K562 (cell line): ENCODE measurements around the gene XPA. TPM values are rescaled to one million over a fixed set of nuclear protein-coding genes. Genes with fewer than 3 reads are reported as not detected.

Source experiments
- ATAC-seq: fragments of 200-7000 bp; cut with Tn5 transposase; 3 replicates; pipeline ENCODE4 v1.9.1; 2020; ENCODE audit warnings: moderate library complexity
- BruUV-seq: library from RNA; stranded (reverse); fragments of 400-500 nt; replicated peaks from 2 replicates; lab custom pipeline; 2021; lab: Mats Ljungman, UMichigan
- CTCF ChIA-PET: fragments of 300-600 bp; formaldehyde crosslinking; extraction: SDS; loops from one replicate; lab custom pipeline; 2021; ENCODE audit warnings: low intra/inter-chr PET ratio; lab: Yijun Ruan, JAX
- POLR2A ChIA-PET: fragments of 300-600, 350-650 bp; sonication (Branson Sonifier 250); formaldehyde crosslinking; extraction: SDS; loops from one replicate; lab custom pipeline; 2021; ENCODE audit warnings: antibody characterized with exemption, inconsistent platforms; lab: Yijun Ruan, JAX
- DNase-seq, 4 experiments: peaks; one replicate each; pipeline versions ENCODE4 v3.0.0 to v3.0.0-alpha.2; 2011 to 2018; ENCODE audit warnings: low spot score in 3 of 4, mixed read lengths in 3 of 4; ENCODE audit errors: extremely low read depth in 1 of 4
- FAIRE-seq: peaks from 2 replicates; lab custom pipeline; 2011; peaks lifted over from hg19 to GRCh38; lab: Jason Lieb, UNC
- H2AFZ ChIP-seq: 2 replicates; pipeline ENCODE4 v1.6.0; 2011; ENCODE audit warnings: low read depth, low read length, control low read depth, inconsistent platforms
- H3K27ac ChIP-seq: fragments of 200-600 bp; 3 replicates; pipeline ENCODE4 v1.8.0; 2011; ENCODE audit warnings: low read depth, mild to moderate bottlenecking, control low read depth, inconsistent platforms, low read length, moderate library complexity, mixed read lengths; ENCODE audit errors: extremely low read depth
- H3K27me3 ChIP-seq, 2 experiments: fragments of 300-600 bp in 1 of 2; 2 replicates in 1 of 2; 3 replicates in 1 of 2; pipeline versions ENCODE4 v1.6.0 to v1.8.0; 2011; ENCODE audit warnings: inconsistent platforms in 2 of 2, low read length in 2 of 2, mild to moderate bottlenecking in 1 of 2, mixed read lengths in 1 of 2, moderate library complexity in 1 of 2; ENCODE audit not compliant: control insufficient read depth in 2 of 2, insufficient read depth in 2 of 2
- H3K36me3 ChIP-seq: fragments of 300-600 bp; 3 replicates; pipeline ENCODE4 v1.8.0; 2011; ENCODE audit warnings: mild to moderate bottlenecking, low read length, inconsistent platforms; ENCODE audit not compliant: control insufficient read depth, insufficient read depth
- H3K4me1 ChIP-seq, 2 experiments: fragments of 200-600 bp in 1 of 2; replicated peaks in 1 of 2; 2 replicates in 1 of 2; 3 replicates in 1 of 2; pipeline versions ENCODE4 v1.5.1 to v1.8.0; 2011; ENCODE audit warnings: inconsistent platforms in 2 of 2, low read length in 2 of 2, mild to moderate bottlenecking in 1 of 2, mixed read lengths in 1 of 2, moderate library complexity in 1 of 2; ENCODE audit not compliant: control insufficient read depth in 2 of 2, insufficient read depth in 2 of 2
- H3K4me2 ChIP-seq: 2 replicates; pipeline ENCODE4 v1.6.1; 2011; ENCODE audit warnings: low read length, control low read depth, inconsistent platforms, mixed read lengths; ENCODE audit not compliant: insufficient read depth
- H3K4me3 ChIP-seq: fragments of 200-600 bp; sonication (generic), shearing (Covaris generic); 2 replicates; pipeline ENCODE4 v1.5.1; 2016; ENCODE audit warnings: control low read depth, inconsistent platforms
- H3K79me2 ChIP-seq: fragments of 200-600 bp; 3 replicates; pipeline ENCODE4 v1.8.0; 2011; ENCODE audit warnings: low read length, inconsistent platforms; ENCODE audit not compliant: control insufficient read depth, insufficient read depth
- H3K9ac ChIP-seq, 2 experiments: 2 replicates each; pipeline versions ENCODE4 v1.6.0 to v1.6.1; 2011; ENCODE audit warnings: low read depth in 2 of 2, low read length in 2 of 2, control low read depth in 1 of 2, inconsistent platforms in 1 of 2, mild to moderate bottlenecking in 1 of 2, mixed read lengths in 1 of 2; ENCODE audit not compliant: insufficient read depth in 1 of 2
- H3K9me1 ChIP-seq: one replicate; pipeline ENCODE4 v1.6.0; 2011; ENCODE audit warnings: inconsistent platforms, mild to moderate bottlenecking, low read length, moderate library complexity; ENCODE audit not compliant: control insufficient read depth, insufficient read depth
- H3K9me3 ChIP-seq: replicated peaks from 2 replicates; pipeline ENCODE4 v1.5.1; 2011; ENCODE audit warnings: low read depth, low read length, inconsistent platforms; ENCODE audit not compliant: control insufficient read depth, insufficient read depth
- H4K20me1 ChIP-seq: replicated peaks from 2 replicates; pipeline ENCODE4 v1.6.1; 2011; ENCODE audit warnings: low read length, inconsistent platforms, mixed read lengths; ENCODE audit not compliant: control insufficient read depth, insufficient read depth
- DPF2 ChIP-seq: fragments of 450-650 bp; IDR thresholded peaks from 2 replicates; pipeline ENCODE4 v1.6.1; 2016
- FOSL1 ChIP-seq: fragments of 200-800 bp; sonication (Bioruptor generic); conservative IDR thresholded peaks from 2 replicates; pipeline ENCODE4 v1.6.1; 2016; ENCODE audit warnings: missing genetic modification characterization, missing compliant biosample characterization
- KDM2B ChIP-seq: fragments of 250-450 bp; sonication (Bioruptor Pico); IDR thresholded peaks from 2 replicates; pipeline ENCODE4 v1.8.0; 2021; ENCODE audit warnings: mild to moderate bottlenecking, moderate library complexity
- MECOM ChIP-seq: fragments of 250-450 bp; sonication (Bioruptor Pico); IDR thresholded peaks from 2 replicates; pipeline ENCODE4 v1.8.0; 2022; ENCODE audit warnings: inconsistent platforms
- NRF1 ChIP-seq, 2 experiments: fragments of 450-650 bp; IDR thresholded peaks in 1 of 2; conservative IDR thresholded peaks in 1 of 2; 2 replicates each; pipeline ENCODE4 v1.6.1; 2014; ENCODE audit warnings: mild to moderate bottlenecking in 2 of 2
- RFX5 ChIP-seq: IDR thresholded peaks from 2 replicates; pipeline ENCODE4 v1.6.1; 2011; ENCODE audit warnings: low read depth, mild to moderate bottlenecking, improper control_type of control experiment, low read length
- SMAD1 ChIP-seq: fragments of 150-350 bp; IDR thresholded peaks from 2 replicates; pipeline ENCODE4 v1.6.1; 2014; ENCODE audit warnings: low read length, low read depth; ENCODE audit not compliant: partially characterized antibody
- TAF15 ChIP-seq: fragments of 200-400 bp; formaldehyde crosslinking; IDR thresholded peaks from 2 replicates; pipeline ENCODE4 v1.6.1; 2017; ENCODE audit warnings: mild to moderate bottlenecking, low read depth, low read length, moderate library complexity
- WGBS: fragments of 100-300 bp; shearing (Covaris generic); methylation state at CpG from one replicate; pipeline ENCODE4 v1.1.6; 2016; ENCODE audit warnings: low coverage, mixed read lengths; ENCODE audit not compliant: insufficient coverage; ENCODE audit errors: missing lambda C conversion rate; 5-methylcytosine and 5-hydroxymethylcytosine counted together
- in situ Hi-C: fragments of 300-500 bp; cut with MboI; formaldehyde crosslinking; loops from 4 replicates; pipeline ENCODE4 v1.15.0; 2018; ENCODE audit warnings: inconsistent platforms, mixed read lengths
- intact Hi-C: fragments of 100-400 bp; cut with micrococcal nuclease; formaldehyde crosslinking; loops from 2 replicates; pipeline ENCODE4 v1.14.2; 2022
- polyA plus RNA-seq, 8 experiments: library from polyadenylated mRNA; depleted of rRNA in 4 of 8; stranded (reverse) in 5 of 8; unstranded in 3 of 8; fragments of >200 nt; fragmentation: Nextera tagmentation in 2 of 8; fragmentation: Illumina TruSeq in 1 of 8; extraction: Ambion mirVana in 2 of 8; extraction: Trizol in 1 of 8; gene quantifications; 2 replicates each; pipeline versions ENCODE4 v1.2.1 to v1.2.3, GENCODE V29; 2011 to 2014; ENCODE audit warnings: inconsistent platforms in 1 of 8, missing spikeins in 1 of 8
- total RNA-seq, 7 experiments: library from RNA; depleted of rRNA in 6 of 7; stranded (reverse); fragments of >200 nt in 6 of 7; fragmentation: Illumina TruSeq in 2 of 7; extraction: Trizol in 2 of 7; gene quantifications; 2 replicates each; pipeline versions ENCODE4 v1.2.1 to v1.2.3, GENCODE V29; 2011 to 2021; ENCODE audit warnings: low replicate concordance in 1 of 7
- TF ChIP-seq, protein P1 (sequence below): sonication (generic); formaldehyde crosslinking; IDR thresholded peaks from 2 replicates; pipeline ENCODE4 v1.8.1; 2023; ENCODE audit warnings: mild to moderate bottlenecking, missing genetic modification reagents, moderate library complexity
- TF ChIP-seq, protein P2 (sequence below): fragments of 250-450 bp; sonication (Bioruptor Pico); IDR thresholded peaks from 2 replicates; pipeline ENCODE4 v1.8.0; 2021; ENCODE audit warnings: borderline replicate concordance, mild to moderate bottlenecking, moderate library complexity; ENCODE audit not compliant: poor library complexity, severe bottlenecking
- TF ChIP-seq, protein P3 (sequence below): fragments of 450-650 bp; formaldehyde crosslinking; IDR thresholded peaks from 2 replicates; pipeline ENCODE4 v1.4.0; 2020; ENCODE audit warnings: mild to moderate bottlenecking

Gene XPA
- total and polyA plus RNA-seq, 9 of the 15 experiments (the other 6 are each of a cell fraction or from before 2014, with no cell fraction given), result 5.1 to 18.2 (median 14.1) TPM

DNA sequence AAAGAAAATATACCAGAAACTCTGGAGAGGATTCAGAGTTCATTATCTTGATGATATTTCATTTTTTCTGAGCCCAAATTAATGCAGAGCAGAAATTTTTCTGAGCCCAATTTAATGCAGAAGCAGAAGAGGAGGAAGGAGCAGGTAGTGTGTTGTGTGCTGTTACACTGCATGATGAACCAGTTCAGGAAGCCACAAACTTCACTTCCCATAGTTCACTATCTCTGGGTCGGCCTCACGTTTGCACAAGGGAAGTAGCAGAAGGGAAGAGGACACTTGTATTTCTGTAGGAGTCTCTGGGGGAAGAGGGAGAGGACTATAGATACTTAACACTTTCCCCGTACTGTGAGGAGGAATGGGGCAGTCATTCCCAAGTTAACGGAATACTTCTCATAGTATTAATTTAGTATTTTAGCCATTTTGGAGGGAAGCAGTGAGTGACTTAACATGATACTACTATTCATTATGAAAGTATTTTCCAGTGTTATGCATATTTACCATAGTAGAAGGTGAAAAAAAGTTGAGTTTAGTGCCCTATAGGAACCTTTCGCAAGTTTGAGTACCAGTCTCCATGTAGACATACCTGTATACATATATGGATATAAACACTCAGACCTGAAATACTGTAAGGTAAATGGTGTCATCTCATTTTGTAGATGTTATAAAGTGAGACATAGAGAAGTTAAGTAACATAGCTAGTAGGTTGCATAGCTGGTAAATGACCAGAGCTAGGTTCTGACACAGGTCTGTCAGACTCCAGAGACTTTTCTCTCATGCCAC is 30.0 kb downstream of the XPA start:
- in situ Hi-C loops (no loop called here), intact Hi-C loops (no loop called here)
- Histone ChIP-seq H3K4me3 (no peak overlapping the region), H3K9me1 (no peaks in the 10 kb centered on the region), H2AFZ (no peak overlapping the region), H3K4me1 (no peaks in the 10 kb centered on the region), H3K79me2 (no peaks in the 10 kb centered on the region), H3K4me2 (no peak overlapping the region), H4K20me1 (no peaks in the 10 kb centered on the region), H3K9ac (no peak overlapping the region), H3K9me3 (no peaks in the 10 kb centered on the region), H3K27me3 (no peaks in the 10 kb centered on the region), H3K36me3 (peaks cover 97% of the 10 kb centered on the region), H3K27ac (no peak overlapping the region)
- TF ChIP-seq KDM2B (CRISPR knock-in tag), result no peak
- TF ChIP-seq, protein P1, sequence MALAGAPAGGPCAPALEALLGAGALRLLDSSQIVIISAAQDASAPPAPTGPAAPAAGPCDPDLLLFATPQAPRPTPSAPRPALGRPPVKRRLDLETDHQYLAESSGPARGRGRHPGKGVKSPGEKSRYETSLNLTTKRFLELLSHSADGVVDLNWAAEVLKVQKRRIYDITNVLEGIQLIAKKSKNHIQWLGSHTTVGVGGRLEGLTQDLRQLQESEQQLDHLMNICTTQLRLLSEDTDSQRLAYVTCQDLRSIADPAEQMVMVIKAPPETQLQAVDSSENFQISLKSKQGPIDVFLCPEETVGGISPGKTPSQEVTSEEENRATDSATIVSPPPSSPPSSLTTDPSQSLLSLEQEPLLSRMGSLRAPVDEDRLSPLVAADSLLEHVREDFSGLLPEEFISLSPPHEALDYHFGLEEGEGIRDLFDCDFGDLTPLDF, result no peak
- TF ChIP-seq MECOM (CRISPR knock-in tag), result no peak
- POLR2A ChIA-PET, result interaction anchor here (0.6 to 1.0 kb wide), 2 partner anchors 9 to 12 kb away, joined by 3 to 5 read pairs; no protein-coding TSS in a partner anchor
- FAIRE-seq, result no peak
- no peak for DNase-seq
- CTCF ChIA-PET, result no interaction called here
- 95% methylated on average over 5 of the region's 5 CpGs for WGBS
- no peak for ATAC-seq
- BruUV-seq, result no TSS peak

DNA sequence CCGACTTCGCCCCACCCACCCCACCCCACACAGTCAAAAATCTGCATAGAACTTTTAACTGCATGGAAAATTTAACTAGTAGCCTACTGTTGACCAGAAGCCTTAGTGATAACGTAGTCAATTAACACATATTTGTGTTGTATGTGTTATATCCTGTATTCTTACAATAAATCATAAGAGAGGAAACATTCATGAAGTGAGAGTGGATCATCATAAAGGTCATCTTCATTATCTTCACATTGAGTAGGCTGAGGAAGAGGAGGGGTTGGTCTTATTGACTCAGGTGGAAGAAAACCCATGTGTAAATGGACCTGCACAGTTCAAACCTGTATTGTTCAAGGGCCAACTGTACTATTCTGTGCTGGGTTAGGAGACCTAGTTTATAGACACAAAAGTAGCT is 31.4 kb downstream of the XPA start:
- H4K20me1 ChIP-seq, result no peaks in the 10 kb centered on the region
- H3K27ac ChIP-seq, result no peak overlapping the region
- in situ Hi-C loops, result no loop called here
- POLR2A ChIA-PET, result no interaction called here
- ATAC-seq (no peak), DNase-seq (no peak), FAIRE-seq (no peak)
- no peak overlapping the region for H2AFZ ChIP-seq
- no peak overlapping the region for H3K9ac ChIP-seq
- H3K27me3 ChIP-seq, result no peaks in the 10 kb centered on the region
- no peaks in the 10 kb centered on the region for H3K4me1 ChIP-seq
- H3K4me2 ChIP-seq, result no peak overlapping the region
- BruUV-seq, result no TSS peak
- H3K9me3 ChIP-seq, result no peaks in the 10 kb centered on the region
- intact Hi-C loops, result no loop called here
- WGBS, result 97% methylated on average over 3 of the region's 3 CpGs
- H3K36me3 ChIP-seq, result peaks cover 97% of the 10 kb centered on the region
- CTCF ChIA-PET, result no interaction called here
- no peaks in the 10 kb centered on the region for H3K9me1 ChIP-seq
- H3K4me3 ChIP-seq, result no peak overlapping the region
- no peaks in the 10 kb centered on the region for H3K79me2 ChIP-seq
- no peak for TF ChIP-seq SMAD1
- TF ChIP-seq RFX5, result no peak
- no peak for TF ChIP-seq DPF2
- no peak for TF ChIP-seq TAF15
- TF ChIP-seq, protein P2, sequence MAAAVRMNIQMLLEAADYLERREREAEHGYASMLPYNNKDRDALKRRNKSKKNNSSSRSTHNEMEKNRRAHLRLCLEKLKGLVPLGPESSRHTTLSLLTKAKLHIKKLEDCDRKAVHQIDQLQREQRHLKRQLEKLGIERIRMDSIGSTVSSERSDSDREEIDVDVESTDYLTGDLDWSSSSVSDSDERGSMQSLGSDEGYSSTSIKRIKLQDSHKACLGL (CRISPR knock-in tag), result no peak
- no peak for TF ChIP-seq FOSL1 (tag)
- TF ChIP-seq, protein P3, sequence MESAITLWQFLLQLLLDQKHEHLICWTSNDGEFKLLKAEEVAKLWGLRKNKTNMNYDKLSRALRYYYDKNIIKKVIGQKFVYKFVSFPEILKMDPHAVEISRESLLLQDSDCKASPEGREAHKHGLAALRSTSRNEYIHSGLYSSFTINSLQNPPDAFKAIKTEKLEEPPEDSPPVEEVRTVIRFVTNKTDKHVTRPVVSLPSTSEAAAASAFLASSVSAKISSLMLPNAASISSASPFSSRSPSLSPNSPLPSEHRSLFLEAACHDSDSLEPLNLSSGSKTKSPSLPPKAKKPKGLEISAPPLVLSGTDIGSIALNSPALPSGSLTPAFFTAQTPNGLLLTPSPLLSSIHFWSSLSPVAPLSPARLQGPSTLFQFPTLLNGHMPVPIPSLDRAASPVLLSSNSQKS, result no peak
- no peak for TF ChIP-seq NRF1 (conservative IDR thresholded peaks at IDR 0.05 in 1 of 2, IDR thresholded peaks at IDR 0.05 in 1 of 2)
